Measurements from ENCODE around the gene P3H3.

Gene P3H3

DNA sequence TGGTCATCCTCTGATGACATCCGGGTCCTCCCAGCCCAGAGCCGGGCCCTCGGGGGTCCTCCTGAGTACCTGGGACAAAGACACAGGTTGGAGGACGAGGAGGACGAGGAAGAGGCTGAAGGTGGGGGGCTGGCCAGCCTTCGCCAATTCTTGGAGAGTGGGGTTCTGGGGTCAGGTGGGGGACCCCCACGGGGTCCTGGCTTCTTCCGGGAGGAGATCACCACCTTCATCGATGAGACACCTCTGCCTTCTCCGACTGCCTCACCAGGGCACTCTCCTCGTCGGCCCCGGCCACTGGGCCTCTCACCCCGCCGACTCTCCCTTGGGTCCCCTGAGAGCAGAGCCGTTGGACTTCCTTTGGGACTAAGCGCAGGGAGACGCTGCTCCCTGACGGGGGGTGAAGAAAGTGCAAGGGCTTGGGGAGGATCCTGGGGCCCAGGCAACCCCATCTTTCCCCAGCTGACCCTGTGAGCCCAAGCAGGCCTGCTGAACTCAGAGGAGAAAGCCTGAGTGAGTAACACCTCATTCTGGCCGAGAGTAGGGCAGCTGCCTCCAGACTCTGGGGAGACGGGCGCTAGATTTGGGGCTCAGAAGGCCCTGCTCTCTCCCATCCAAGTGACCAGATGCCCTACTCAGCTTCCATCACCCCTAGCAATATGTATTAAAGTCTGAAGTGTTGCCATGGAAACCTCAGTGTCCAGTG is 1.3 kb upstream of the P3H3 start:
- no peak for DNase-seq

GRCh38 chr12:6827437-6827911 is 733 bp upstream of the P3H3 start:
- peak; percentile 87 for DNase-seq

DNA sequence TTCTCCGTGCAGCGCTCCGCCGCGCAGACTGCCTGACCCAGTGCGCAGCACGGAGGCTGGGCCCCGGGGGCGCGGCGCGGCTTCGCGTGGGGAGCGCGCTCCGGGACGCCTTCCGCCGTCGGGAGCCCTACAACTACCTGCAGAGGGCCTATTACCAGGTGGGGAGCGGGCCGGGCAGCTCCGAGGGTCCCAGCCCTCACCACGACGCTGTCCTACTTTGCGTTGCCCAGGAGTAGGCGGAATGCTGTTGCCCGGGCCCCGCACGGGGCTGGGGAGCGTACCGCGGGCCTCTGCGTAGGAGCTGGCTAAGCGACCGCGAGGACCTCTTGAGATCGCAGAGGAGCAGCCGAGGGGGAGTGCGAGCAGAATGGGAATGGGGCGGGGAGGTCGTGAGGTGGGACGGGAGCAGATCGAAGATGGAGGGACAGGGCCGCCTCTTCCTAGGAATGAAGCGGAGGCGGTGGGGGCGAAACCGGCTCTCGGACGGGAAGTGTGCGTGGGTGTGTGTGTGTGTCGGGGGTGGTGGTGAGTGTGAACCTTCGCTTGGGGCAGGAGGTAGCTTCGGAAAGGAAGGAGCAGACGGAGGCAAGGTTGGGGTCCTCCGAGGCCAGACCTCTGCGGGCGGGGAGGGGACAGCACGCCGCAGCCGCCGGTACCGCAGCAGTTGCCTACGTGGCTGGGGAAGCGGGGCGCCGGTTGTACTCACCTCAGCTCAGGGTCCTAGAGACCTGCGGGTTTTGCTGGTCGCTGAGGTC is 751 bp downstream of the P3H3 start:
- peak; percentile 54 for DNase-seq

- DNase-seq = no peak
Measured at GRCh38 chr12:6829536-6830220, 1.5 kb downstream of the P3H3 start.

DNA sequence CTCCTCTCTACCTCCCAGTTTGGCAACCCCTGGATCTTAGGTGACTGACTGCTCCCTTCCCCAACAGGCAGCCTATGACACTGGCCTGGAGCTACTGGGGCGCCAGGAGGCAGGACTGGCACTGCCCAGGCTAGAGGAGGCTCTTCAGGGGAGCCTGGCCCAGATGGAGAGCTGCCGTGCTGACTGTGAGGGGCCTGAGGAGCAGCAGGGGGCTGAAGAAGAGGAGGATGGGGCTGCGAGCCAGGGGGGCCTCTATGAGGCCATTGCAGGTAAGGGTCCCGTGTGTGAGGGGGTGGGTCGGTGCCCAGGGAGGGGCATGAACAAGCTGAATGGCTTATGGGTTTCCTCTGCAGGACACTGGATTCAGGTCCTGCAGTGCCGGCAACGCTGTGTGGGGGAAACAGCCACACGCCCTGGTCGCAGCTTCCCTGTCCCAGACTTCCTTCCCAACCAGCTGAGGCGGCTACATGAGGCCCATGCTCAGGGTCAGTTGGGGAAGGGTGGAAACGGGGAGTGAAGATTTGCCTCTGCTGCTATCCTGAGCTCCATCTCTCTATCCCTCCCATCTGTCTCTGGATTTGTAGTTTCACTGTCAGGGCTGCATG is 2.2 kb downstream of the P3H3 start:
- no peak for DNase-seq

DNA sequence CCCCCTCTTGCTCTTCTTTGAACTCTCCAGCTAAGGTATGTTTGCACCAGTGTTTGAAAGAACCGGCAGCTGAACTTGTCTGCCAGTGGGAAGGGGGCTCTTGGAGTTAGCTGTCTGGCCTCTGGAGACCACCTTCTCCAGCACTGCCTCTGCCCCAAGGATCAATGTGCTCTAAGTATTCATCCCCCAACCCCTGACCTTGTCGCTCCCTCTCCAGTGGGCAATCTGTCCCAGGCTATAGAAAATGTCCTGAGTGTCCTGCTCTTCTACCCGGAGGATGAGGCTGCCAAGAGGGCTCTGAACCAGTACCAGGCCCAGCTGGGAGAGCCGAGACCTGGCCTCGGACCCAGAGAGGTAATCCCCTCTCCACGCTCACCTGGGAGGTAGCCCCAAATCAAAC is 2.8 kb downstream of the P3H3 start:
- no peak for DNase-seq

- DNase-seq = no peak
Measured at GRCh38 chr12:6831450-6831995, 3.3 kb downstream of the P3H3 start.

DNA sequence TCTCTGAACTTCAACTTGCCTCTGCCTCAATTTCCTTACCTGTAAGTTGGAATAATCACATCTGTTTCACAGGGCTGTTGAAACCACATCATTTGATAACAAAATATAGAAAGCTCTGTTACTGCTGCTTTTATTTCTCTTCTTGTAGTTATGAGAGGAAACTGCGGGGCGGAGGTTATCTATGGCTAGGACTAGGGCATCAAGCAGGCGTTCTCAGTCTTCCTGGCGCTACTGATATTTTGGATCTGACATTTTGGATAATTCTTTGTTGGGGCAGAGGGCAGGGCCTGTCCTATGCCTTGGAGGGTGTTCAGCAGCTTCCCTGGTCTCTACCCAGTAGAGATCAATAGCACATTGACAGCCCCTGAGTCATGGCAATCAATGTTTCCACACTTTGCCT is 3.9 kb downstream of the P3H3 start:
- DNase-seq = no peak

DNA sequence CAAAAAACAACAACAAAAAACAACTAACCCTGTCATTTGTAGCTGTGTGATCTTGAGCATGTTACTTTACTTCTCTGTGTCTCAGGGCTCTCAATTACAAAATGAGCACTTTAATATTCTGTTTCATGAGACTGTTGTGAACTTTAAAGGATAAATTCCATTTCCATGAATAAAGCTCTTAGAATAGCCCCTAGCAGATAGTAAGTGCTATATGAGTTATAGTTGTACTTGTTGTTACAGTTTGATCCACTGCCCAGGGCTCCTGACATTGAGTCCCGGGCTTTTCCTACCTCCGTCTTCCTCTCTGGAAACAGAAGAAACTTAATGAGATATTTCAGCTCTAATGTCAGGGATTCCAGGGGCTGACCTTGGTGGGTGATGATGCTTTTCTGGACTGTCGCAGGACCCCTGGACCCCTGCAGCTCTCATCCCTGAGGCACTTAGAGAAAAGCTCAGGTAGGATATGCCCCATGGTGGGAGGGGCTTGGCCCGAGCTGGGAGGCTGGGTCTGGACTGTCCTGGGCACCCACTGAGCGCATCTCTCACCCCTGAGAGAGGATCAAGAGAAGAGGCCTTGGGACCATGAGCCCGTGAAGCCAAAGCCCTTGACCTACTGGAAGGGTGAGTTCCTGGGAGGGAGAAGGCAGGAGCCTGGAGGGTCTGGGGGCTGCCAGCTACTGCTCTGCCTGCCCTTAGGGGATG is 5.1 kb downstream of the P3H3 start:
- DNase-seq = no peak

GRCh38 chr12:6834254-6834653 is 6.0 kb downstream of the P3H3 start:
- DNase-seq = no peak

DNA sequence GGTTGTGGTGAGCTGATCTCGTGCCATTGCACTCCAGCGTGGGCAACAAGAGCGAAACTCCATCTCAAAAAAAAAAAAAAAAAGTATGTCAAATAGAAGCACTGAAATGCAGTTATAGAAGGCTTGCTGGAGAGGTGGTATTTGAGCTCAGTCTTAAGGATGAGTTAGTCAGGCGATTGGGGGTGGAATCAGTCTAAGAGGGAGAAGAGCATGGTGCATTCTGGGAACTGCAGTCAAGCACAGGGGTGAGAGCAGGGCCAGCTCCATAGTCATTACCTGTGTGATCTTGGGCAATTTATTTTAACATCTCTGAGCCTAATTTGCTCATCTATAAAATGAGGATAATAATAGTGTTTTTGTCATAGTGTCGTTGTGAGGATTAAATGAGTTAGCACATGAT is 6.7 kb downstream of the P3H3 start:
- DNase-seq = no peak

GRCh38 chr12:6836851-6837250 is 8.6 kb downstream of the P3H3 start:
- DNase-seq = no peak

GRCh38 chr12:6837370-6838060 is 9.3 kb downstream of the P3H3 start:
- DNase-seq = no peak

- DNase-seq = no peak
Measured at GRCh38 chr12:6838854-6839253, 10.6 kb downstream of the P3H3 start.

DNA sequence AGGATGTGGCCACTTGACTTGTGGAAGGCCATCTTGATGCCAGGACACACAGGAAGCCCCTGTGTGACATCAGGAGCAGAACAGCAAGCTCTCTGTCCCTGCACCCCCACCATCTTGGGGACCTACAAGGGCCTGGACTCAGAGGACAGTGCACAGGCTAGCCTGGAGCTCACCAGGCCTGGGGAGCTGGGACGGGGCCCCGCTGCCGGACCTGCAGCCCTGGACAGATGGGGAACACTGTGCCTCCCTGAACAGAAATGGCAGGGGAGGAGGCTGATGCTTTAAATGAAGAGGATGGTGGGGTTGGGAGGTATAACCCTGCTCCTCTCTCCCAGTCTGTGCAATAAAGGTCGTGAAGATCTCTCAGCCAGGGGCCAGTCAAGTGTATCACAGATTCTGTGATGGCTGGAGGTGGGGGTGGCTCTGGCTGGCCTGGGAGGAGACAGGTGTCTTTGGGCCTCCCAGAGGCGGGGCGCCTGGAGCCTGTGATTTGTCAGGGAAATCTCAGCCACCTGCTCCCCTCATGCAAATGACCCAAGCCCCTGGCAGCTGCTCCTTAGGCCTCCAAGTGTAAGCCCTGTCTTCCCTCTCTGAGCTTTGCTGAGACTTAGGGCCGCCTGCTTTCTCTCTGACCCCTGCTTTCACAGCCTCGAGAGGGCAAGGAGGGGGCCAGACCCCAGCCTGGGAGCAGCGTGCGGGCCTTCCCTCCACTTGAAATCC is 11.4 kb downstream of the P3H3 start:
- DNase-seq = peak; percentile 12

DNA sequence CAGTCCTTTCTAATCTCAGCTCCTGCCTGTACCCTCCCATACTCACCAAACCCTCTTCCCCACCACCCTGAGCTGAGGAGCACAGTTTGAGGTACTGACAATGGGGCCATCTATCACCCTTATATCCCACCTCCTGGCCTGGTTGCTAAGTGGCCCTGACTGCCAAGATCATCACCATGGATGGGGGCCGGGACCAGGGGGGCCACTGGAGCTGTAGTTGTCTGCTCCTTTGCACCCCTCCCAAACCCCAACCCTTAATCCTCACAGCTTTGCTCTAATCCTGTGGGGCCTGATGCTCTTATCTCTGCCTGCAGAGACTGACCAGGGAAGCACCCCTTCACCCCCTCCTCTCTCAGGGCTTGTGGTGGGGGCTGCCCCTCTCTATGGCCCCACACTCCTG is 12.1 kb downstream of the P3H3 start:
- no peak for DNase-seq

DNA sequence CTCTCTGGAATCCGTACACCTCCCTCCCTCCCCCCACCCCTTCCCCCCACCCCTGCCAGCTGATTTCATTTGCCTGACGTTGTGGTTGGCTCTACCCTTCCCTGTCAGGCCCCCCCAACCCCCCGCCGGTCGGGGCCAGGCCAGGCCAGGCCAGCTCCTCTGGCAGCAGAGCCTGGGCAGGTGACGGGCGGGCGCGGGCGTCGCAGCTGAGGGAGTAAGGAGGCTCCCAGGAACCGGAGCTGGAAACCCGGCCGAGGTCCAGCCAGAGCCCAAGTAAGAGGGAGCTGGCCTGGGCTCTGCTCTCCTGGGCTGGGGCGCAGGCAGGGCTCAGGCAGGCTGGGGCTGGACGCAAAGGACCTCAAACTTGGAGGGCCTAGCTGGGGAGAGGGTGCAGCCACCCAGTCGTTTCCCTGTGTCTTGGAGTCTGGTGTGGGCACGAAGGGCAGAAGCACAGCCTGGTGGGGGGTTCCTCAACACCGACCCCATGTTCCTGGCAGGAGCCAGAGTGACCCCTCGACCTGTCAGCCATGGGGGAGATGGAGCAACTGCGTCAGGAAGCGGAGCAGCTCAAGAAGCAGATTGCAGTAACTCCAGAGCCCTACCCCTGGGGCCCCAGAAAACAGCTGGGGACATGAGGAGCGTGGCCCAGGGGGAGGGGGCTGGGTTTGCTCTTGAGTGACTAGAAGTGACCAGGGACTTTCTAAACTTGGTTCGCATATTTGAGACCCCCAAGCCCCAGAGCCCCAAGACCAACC is 12.7 kb downstream of the P3H3 start, which contains the start of gene GNB3:
GNB3 (plus strand) TSS at position 165 of the 755 bp plus-strand sequence; CDS start at position 528, 363 bp downstream.
- no peak for DNase-seq

GRCh38 chr12:6842075-6842474 is 13.9 kb downstream of the P3H3 start:
- DNase-seq = no peak

GRCh38 chr12:6843118-6843902 is 15.1 kb downstream of the P3H3 start:
- DNase-seq = no peak

Data from NCI-H345 (cell line).